Measurements from ENCODE around the gene RAPGEF2.

Gene RAPGEF2

GRCh38 chr4:159204566-159204965 is 101.7 kb downstream of the RAPGEF2 start:
- peak; percentile 60 for DNase-seq

GRCh38 chr4:159205466-159205865 is 102.6 kb downstream of the RAPGEF2 start:
- DNase-seq: no peak

- peak; percentile 81 for DNase-seq
These were observed 103.6 kb downstream of the RAPGEF2 start for GRCh38 chr4:159206427-159206871.

- no peak for DNase-seq
These were observed 106.4 kb downstream of the RAPGEF2 start for GRCh38 chr4:159209249-159209648.

- no peak for DNase-seq
These were observed 108.1 kb downstream of the RAPGEF2 start for GRCh38 chr4:159210975-159211374.

GRCh38 chr4:159212675-159213293 is 109.9 kb downstream of the RAPGEF2 start:
- no peak for DNase-seq

GRCh38 chr4:159216834-159217233 is 114.0 kb downstream of the RAPGEF2 start:
- DNase-seq: no peak

GRCh38 chr4:159219862-159220261 is 117.0 kb downstream of the RAPGEF2 start:
- no peak for DNase-seq

GRCh38 chr4:159220353-159220752 is 117.5 kb downstream of the RAPGEF2 start:
- no peak for DNase-seq

- DNase-seq: no peak
These were observed 118.4 kb downstream of the RAPGEF2 start for GRCh38 chr4:159221280-159221679.

- no peak for DNase-seq
These were observed 119.2 kb downstream of the RAPGEF2 start for GRCh38 chr4:159222043-159222552.

GRCh38 chr4:159224408-159224807 is 121.5 kb downstream of the RAPGEF2 start:
- no peak for DNase-seq

- DNase-seq: no peak
These were observed 124.5 kb downstream of the RAPGEF2 start for GRCh38 chr4:159227378-159227777.

GRCh38 chr4:159227984-159228383 is 125.1 kb downstream of the RAPGEF2 start:
- no peak for DNase-seq

- DNase-seq: no peak
These were observed 126.3 kb downstream of the RAPGEF2 start for GRCh38 chr4:159229164-159229563.

- DNase-seq: peak; percentile 10
These were observed 129.7 kb downstream of the RAPGEF2 start for GRCh38 chr4:159232465-159233106.

- DNase-seq: no peak
These were observed 133.0 kb downstream of the RAPGEF2 start for GRCh38 chr4:159235779-159236368.

- no peak for DNase-seq
These were observed 135.1 kb downstream of the RAPGEF2 start for GRCh38 chr4:159237975-159238374.

- DNase-seq: no peak
These were observed 135.8 kb downstream of the RAPGEF2 start for GRCh38 chr4:159238631-159239030.

GRCh38 chr4:159239629-159240028 is 136.8 kb downstream of the RAPGEF2 start:
- DNase-seq: no peak

GRCh38 chr4:159240046-159240445 is 137.2 kb downstream of the RAPGEF2 start:
- no peak for DNase-seq

GRCh38 chr4:159240687-159241086 is 137.8 kb downstream of the RAPGEF2 start:
- no peak for DNase-seq

- no peak for DNase-seq
These were observed 139.5 kb downstream of the RAPGEF2 start for GRCh38 chr4:159242427-159242826.
